GM12878 (cell line): Measurements from ENCODE around the gene CPSF4. TPM values are rescaled to one million over a fixed set of nuclear protein-coding genes. Genes with fewer than 3 reads are reported as not detected.

Experiments
- ATAC-seq: fragments of 200-7000 bp; cut with Tn5 transposase; 3 replicates; pipeline ENCODE4 v1.9.1; 2020; ENCODE audit warnings: mild to moderate bottlenecking, moderate library complexity
- BruUV-seq: library from RNA; stranded (reverse); fragments of 400-500 nt; replicated peaks from 2 replicates; lab custom pipeline; 2021; lab: Mats Ljungman, UMichigan
- CTCF ChIA-PET: fragments of 300-600 bp; sonication (Branson Sonifier 250); formaldehyde crosslinking; extraction: SDS; loops from one replicate; lab custom pipeline; 2021; ENCODE audit warnings: inconsistent platforms; lab: Yijun Ruan, JAX
- POLR2A ChIA-PET: fragments of 350-600 bp; formaldehyde crosslinking; extraction: SDS; loops from one replicate; lab custom pipeline; 2021; ENCODE audit warnings: inconsistent platforms; lab: Charles Lee
- RAD21 ChIA-PET: fragments of 300-600 bp; sonication (Branson Sonifier 250); formaldehyde crosslinking; loops from one replicate; lab custom pipeline; 2023; ENCODE audit warnings: antibody characterized with exemption; ENCODE audit not compliant: unreplicated experiment; lab: Charles Lee
- SMC1A ChIA-PET: fragments of 300-600 bp; sonication (Branson Sonifier 250); formaldehyde crosslinking; loops from one replicate; lab custom pipeline; 2023; ENCODE audit not compliant: unreplicated experiment, uncharacterized antibody; lab: Charles Lee
- DNase-seq: peaks from one replicate; pipeline ENCODE4 v3.0.0-alpha.2; 2011; ENCODE audit warnings: low read depth, low spot score
- FAIRE-seq: peaks from 3 replicates; lab custom pipeline; 2011; peaks lifted over from hg19 to GRCh38; lab: Jason Lieb, UNC
- H2AFZ ChIP-seq: 2 replicates; pipeline ENCODE4 v1.6.0; 2011; ENCODE audit warnings: low read depth, low read length, control low read depth; ENCODE audit not compliant: control insufficient read depth
- H3K27ac ChIP-seq: 2 replicates; pipeline ENCODE4 v1.5.1; 2011; ENCODE audit warnings: control low read depth; ENCODE audit not compliant: control insufficient read depth, insufficient read depth
- H3K27me3 ChIP-seq, 2 experiments: replicated peaks in 1 of 2; 2 replicates each; pipeline versions ENCODE4 v1.6.0 to v1.6.1; 2011; ENCODE audit warnings: low read length in 1 of 2; ENCODE audit not compliant: control insufficient read depth in 2 of 2, insufficient read depth in 2 of 2
- H3K36me3 ChIP-seq, 2 experiments: 2 replicates each; pipeline ENCODE4 v1.5.1; 2011; ENCODE audit warnings: low read length in 1 of 2; ENCODE audit not compliant: control insufficient read depth in 2 of 2, insufficient read depth in 2 of 2
- H3K4me1 ChIP-seq: 2 replicates; pipeline ENCODE4 v1.6.1; 2011; ENCODE audit warnings: mild to moderate bottlenecking, low read length, moderate library complexity, mixed read lengths; ENCODE audit not compliant: control insufficient read depth, insufficient read depth
- H3K4me2 ChIP-seq: 2 replicates; pipeline ENCODE4 v1.6.0; 2011; ENCODE audit warnings: control low read depth; ENCODE audit not compliant: control insufficient read depth, insufficient read depth
- H3K4me3 ChIP-seq: fragments of 200-600 bp; sonication (generic); 2 replicates; pipeline ENCODE4 v1.5.1; 2016
- H3K79me2 ChIP-seq: 2 replicates; pipeline ENCODE4 v1.6.0; 2011; ENCODE audit warnings: low read length; ENCODE audit not compliant: control insufficient read depth, insufficient read depth
- H3K9ac ChIP-seq: 2 replicates; pipeline ENCODE4 v1.8.0; 2011; ENCODE audit warnings: low read length, control low read depth, mixed read lengths; ENCODE audit not compliant: control insufficient read depth, insufficient read depth
- H3K9me3 ChIP-seq: replicated peaks from 3 replicates; pipeline ENCODE4 v1.5.1; 2011; ENCODE audit warnings: mild to moderate bottlenecking, low read length; ENCODE audit not compliant: control insufficient read depth, insufficient read depth
- H4K20me1 ChIP-seq: 2 replicates; pipeline ENCODE4 v1.6.0; 2011; ENCODE audit not compliant: control insufficient read depth, insufficient read depth
- BACH1 ChIP-seq: fragments of 450-650 bp; IDR thresholded peaks from 2 replicates; pipeline ENCODE4 v1.6.1; 2017; ENCODE audit warnings: mild to moderate bottlenecking, borderline replicate concordance
- BCL11A ChIP-seq: IDR thresholded peaks from 2 replicates; pipeline ENCODE4 v1.6.1; 2011; ENCODE audit warnings: low read depth, low read length
- CBFB ChIP-seq: IDR thresholded peaks from 2 replicates; pipeline ENCODE4 v1.6.1; 2016; ENCODE audit warnings: antibody characterized with exemption, low read depth
- CBX5 ChIP-seq: sonication (generic); IDR thresholded peaks from 2 replicates; pipeline ENCODE4 v1.6.1; 2016; ENCODE audit warnings: low read depth, moderate library complexity, mild to moderate bottlenecking, inconsistent platforms
- FOXK2 ChIP-seq: fragments of 450-650 bp; IDR thresholded peaks from 2 replicates; pipeline ENCODE4 v1.6.1; 2017; ENCODE audit warnings: mild to moderate bottlenecking, moderate library complexity
- GATAD2B ChIP-seq: fragments of 450-650 bp; conservative IDR thresholded peaks from 2 replicates; pipeline ENCODE4 v1.6.1; 2017; ENCODE audit warnings: low read depth, mild to moderate bottlenecking, moderate library complexity
- MEF2A ChIP-seq: IDR thresholded peaks from 2 replicates; pipeline ENCODE4 v1.6.1; 2011; ENCODE audit warnings: low read depth, mild to moderate bottlenecking, low read length, moderate library complexity; ENCODE audit not compliant: insufficient read depth
- MXI1 ChIP-seq: fragments of 150-350 bp; IDR thresholded peaks from 2 replicates; pipeline ENCODE4 v1.6.1; 2011; ENCODE audit warnings: low read depth, mild to moderate bottlenecking, inconsistent platforms, low read length, improper control_type of control experiment
- NRF1 ChIP-seq: conservative IDR thresholded peaks from 2 replicates; pipeline ENCODE4 v1.6.1; 2011; ENCODE audit warnings: mild to moderate bottlenecking, low read depth, low read length, improper control_type of control experiment
- PAX5 ChIP-seq: IDR thresholded peaks from 2 replicates; pipeline ENCODE4 v1.6.1; 2011; ENCODE audit warnings: low read depth, low read length, borderline replicate concordance
- SMC3 ChIP-seq: IDR thresholded peaks from 2 replicates; pipeline ENCODE4 v1.6.1; 2011; ENCODE audit warnings: low read length, improper control_type of control experiment, borderline replicate concordance
- SP1 ChIP-seq: IDR thresholded peaks from one replicate; pipeline ENCODE4 v1.6.1; 2011; ENCODE audit warnings: low read depth, low read length
- STAT1 ChIP-seq: fragments of 450-650 bp; conservative IDR thresholded peaks from 2 replicates; pipeline ENCODE4 v1.6.1; 2014; ENCODE audit warnings: antibody characterized with exemption, mild to moderate bottlenecking
- SUZ12 ChIP-seq: fragments of 200-600 bp; sonication (generic); IDR thresholded peaks from one replicate; pipeline ENCODE4 v1.6.1; 2018; ENCODE audit warnings: antibody characterized with exemption, mild to moderate bottlenecking; ENCODE audit not compliant: unreplicated experiment
- ZZZ3 ChIP-seq: IDR thresholded peaks from 2 replicates; pipeline ENCODE4 v1.6.1; 2011; ENCODE audit warnings: low read depth; ENCODE audit not compliant: control insufficient read depth, insufficient read length
- WGBS: methylation state at CpG from one replicate; pipeline ENCODE4 v1.1.6; 2016; ENCODE audit warnings: low lambda C conversion rate; ENCODE audit not compliant: insufficient replicate concordance, insufficient coverage; ENCODE audit errors: missing lambda C conversion rate; 5-methylcytosine and 5-hydroxymethylcytosine counted together
- in situ Hi-C: fragments of 300-500 bp; cut with MboI; formaldehyde crosslinking; loops from 9 replicates; pipeline ENCODE4 v1.14.3; 2018; ENCODE audit warnings: mixed read lengths
- intact Hi-C: fragments of 100-400 bp; cut with micrococcal nuclease; formaldehyde crosslinking; loops from one replicate; pipeline ENCODE4 v1.14.2; 2022; ENCODE audit not compliant: unreplicated experiment
- polyA plus RNA-seq, 11 experiments: library from polyadenylated mRNA; depleted of rRNA in 4 of 11; unstranded in 6 of 11; stranded (reverse) in 5 of 11; fragments of >200 nt; fragmentation: Nextera tagmentation in 4 of 11; fragmentation: Illumina TruSeq in 1 of 11; extraction: Ambion mirVana in 4 of 11; extraction: Trizol in 1 of 11; gene quantifications; 1 replicate in 1 of 11; 2 replicates in 10 of 11; pipeline versions ENCODE4 v1.2.1 to v1.2.3, GENCODE V29; 2011 to 2016; ENCODE audit warnings: inconsistent platforms in 2 of 11, missing spikeins in 2 of 11, low read depth in 1 of 11
- total RNA-seq, 4 experiments: library from RNA; depleted of rRNA in 3 of 4; stranded (reverse); fragments of >200 nt in 3 of 4; fragmentation: Illumina TruSeq in 1 of 4; extraction: Trizol in 1 of 4; gene quantifications; 2 replicates each; pipeline versions ENCODE4 v1.2.1 to v1.2.3, GENCODE V29; 2013 to 2021

The CPSF4 gene
- total and polyA plus RNA-seq, 10 of the 15 experiments (the other 5 are each of a cell fraction or from before 2014, with no cell fraction given): 13.6 to 70.1 (median 45.0) TPM

GRCh38 chr7:99449326-99449725 is 10.6 kb downstream of the CPSF4 start:
- Histone ChIP-seq H3K4me2 (no peak overlapping the region), H4K20me1 (no peaks in the 10 kb centered on the region), H2AFZ (no peak overlapping the region), H3K4me3 (no peak overlapping the region), H3K36me3 (peaks cover 36 to 44% of the 10 kb centered on the region in 2 experiments), H3K79me2 (no peaks in the 10 kb centered on the region), H3K9me3 (no peaks in the 10 kb centered on the region), H3K27ac (no peak overlapping the region), H3K9ac (no peak overlapping the region), H3K27me3 (no peaks in the 10 kb centered on the region), H3K4me1 (no peaks in the 10 kb centered on the region)
- WGBS: 97% methylated on average over 5 of the region's 5 CpGs
- FAIRE-seq: no peak
- no TSS peak for BruUV-seq
- in situ Hi-C loops: no loop called here
- ChIA-PET CTCF (interaction anchor here (0.8 kb wide), 1 partner anchor 16 kb away, joined by 3 read pairs; no protein-coding TSS in a partner anchor), RAD21 (no interaction called here), SMC1A (no interaction called here), POLR2A (no interaction called here)
- DNase-seq: no peak
- intact Hi-C loops: no loop called here
- no peak for ATAC-seq
- no peak for TF ChIP-seq MEF2A

DNA sequence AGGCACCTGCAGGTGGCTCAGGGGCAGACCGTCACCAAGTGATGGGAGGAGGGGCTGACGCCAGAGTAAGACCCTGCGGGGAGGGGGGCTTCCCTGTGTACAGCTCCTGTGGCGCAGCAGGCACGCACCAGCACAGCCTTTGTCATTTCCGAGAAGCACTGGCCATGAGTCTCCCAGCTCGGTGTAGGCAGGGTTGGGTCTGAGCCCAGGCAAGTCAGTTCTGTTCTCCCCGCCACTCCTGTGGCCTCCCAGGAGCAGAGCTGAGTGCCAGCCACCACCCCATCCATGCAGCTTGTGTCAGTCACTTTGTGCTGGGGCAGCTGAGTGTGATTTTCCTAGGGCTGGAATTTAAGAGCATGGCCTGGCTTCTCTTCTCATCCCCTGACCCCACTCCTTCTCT is 13.2 kb downstream of the CPSF4 start:
- Histone ChIP-seq H3K9ac (no peak overlapping the region), H3K27me3 (no peaks in the 10 kb centered on the region), H2AFZ (no peak overlapping the region), H4K20me1 (no peaks in the 10 kb centered on the region), H3K79me2 (no peaks in the 10 kb centered on the region), H3K4me1 (no peaks in the 10 kb centered on the region), H3K4me3 (no peak overlapping the region), H3K9me3 (no peaks in the 10 kb centered on the region), H3K27ac (no peak overlapping the region), H3K4me2 (no peak overlapping the region), H3K36me3 (peaks cover 40 to 48% of the 10 kb centered on the region in 2 experiments)
- POLR2A ChIA-PET: no interaction called here
- RAD21 ChIA-PET: no interaction called here
- CTCF ChIA-PET: interaction anchor here (0.7 kb wide), 1 partner anchor 10 kb away, joined by 3 read pairs; no protein-coding TSS in a partner anchor
- FAIRE-seq: no peak
- no TSS peak for BruUV-seq
- ATAC-seq: no peak
- intact Hi-C loops: no loop called here
- in situ Hi-C loops: no loop called here
- no peak for DNase-seq
- TF ChIP-seq BACH1: no peak
- TF ChIP-seq FOXK2: no peak
- TF ChIP-seq CBX5: no peak
- TF ChIP-seq SMC3: no peak
- TF ChIP-seq SP1: no peak
- TF ChIP-seq STAT1: no peak
- no peak for TF ChIP-seq GATAD2B
- TF ChIP-seq BCL11A: no peak
- TF ChIP-seq MXI1: no peak
- no peak for TF ChIP-seq SUZ12
- TF ChIP-seq ZZZ3: no peak
- TF ChIP-seq PAX5: no peak
- TF ChIP-seq NRF1: no peak
- TF ChIP-seq CBFB: no peak
- 94% methylated on average over 8 of the region's 8 CpGs for WGBS
- SMC1A ChIA-PET: no interaction called here
